Spinal cord (tissue), 10 donors: ENCODE measurements around the gene CD8B. TPM values are rescaled to one million over a fixed set of nuclear protein-coding genes. Genes with fewer than 3 reads are reported as not detected.
"Not testable (repeated sequence)": the region's sequence is repeated elsewhere in the genome, so short reads cannot be mapped to it uniquely, and the experiment has no call there.

Experiments
- DNase-seq, 6 donors: peaks; one replicate each; pipeline versions ENCODE4 v3.0.0 to v3.0.0-alpha.2; 2013 to 2015; ENCODE audit warnings: low spot score in 6 of 6, low read depth in 4 of 6
- H3K27ac ChIP-seq: one replicate; pipeline ENCODE4 v1.5.1; 2013; ENCODE audit warnings: low read depth, low read length, control low read depth
- H3K27me3 ChIP-seq: one replicate; pipeline ENCODE4 v1.6.1; 2013; ENCODE audit warnings: low read length; ENCODE audit not compliant: control insufficient read depth, insufficient read depth
- H3K36me3 ChIP-seq: one replicate; pipeline ENCODE4 v1.6.1; 2013; ENCODE audit warnings: low read length; ENCODE audit not compliant: control insufficient read depth, insufficient read depth
- H3K4me1 ChIP-seq: one replicate; pipeline ENCODE4 v1.6.1; 2013; ENCODE audit warnings: low read length; ENCODE audit not compliant: control insufficient read depth, insufficient read depth
- H3K4me3 ChIP-seq: one replicate; pipeline ENCODE4 v1.5.1; 2013; ENCODE audit warnings: low read depth, low read length, control low read depth
- H3K9me3 ChIP-seq: one replicate; pipeline ENCODE4 v1.6.1; 2013; ENCODE audit warnings: low read length; ENCODE audit not compliant: control insufficient read depth, insufficient read depth
- WGBS: methylation state at CpG from one replicate; pipeline ENCODE4 v1.1.5; 2013; ENCODE audit warnings: missing lambda C conversion rate; ENCODE audit not compliant: insufficient coverage; 5-methylcytosine and 5-hydroxymethylcytosine counted together
- polyA plus RNA-seq, 2 donors: library from polyadenylated mRNA; unstranded; fragments of 120-200 nt; gene quantifications; one replicate each; pipeline ENCODE4 v1.2.1, GENCODE V29; 2013; ENCODE audit not compliant: insufficient read length in 2 of 2
- total RNA-seq, 2 donors: library from RNA; depleted of rRNA in 1 of 2; stranded (reverse); fragments of 120-200 nt in 1 of 2; fragments of >200 nt in 1 of 2; gene quantifications; one replicate each; pipeline versions ENCODE4 v1.2.3 to v1.2.4, GENCODE V29; 2013 to 2014
- donor health status: healthy.

Gene CD8B
- total and polyA plus RNA-seq, 4 donors: 1.5 to 3.5 (median 2.5) TPM

- H3K27me3 ChIP-seq, H3K27ac ChIP-seq, H3K36me3 ChIP-seq, DNase-seq, H3K4me3 ChIP-seq, H3K9me3 ChIP-seq, H3K4me1 ChIP-seq: not testable (repeated sequence)
- no CpG with 5 or more reads among the region's 7 CpGs for WGBS
Measured at GRCh38 chr2:86837714-86838113, 24.0 kb downstream of the CD8B start.

GRCh38 chr2:86836915-86837695, 24.6 kb downstream of the CD8B start:
- not testable (repeated sequence) for H3K36me3 ChIP-seq, H3K27me3 ChIP-seq, H3K9me3 ChIP-seq, H3K4me1 ChIP-seq, H3K27ac ChIP-seq, H3K4me3 ChIP-seq
- 31% methylated on average over 5 of the region's 19 CpGs for WGBS
- peak in 1 of 6 donors; percentile 36 for DNase-seq

- no CpG with 5 or more reads among the region's 4 CpGs for WGBS
- H3K9me3 ChIP-seq, H3K4me3 ChIP-seq, H3K4me1 ChIP-seq, H3K27me3 ChIP-seq, DNase-seq, H3K36me3 ChIP-seq, H3K27ac ChIP-seq: not testable (repeated sequence)
Measured at GRCh38 chr2:86835548-86835889, 26.2 kb downstream of the CD8B start.

- no peaks in the 10 kb centered on the region for H3K36me3 ChIP-seq
- WGBS: 90% methylated on average over 2 of the region's 10 CpGs
- no peaks in the 10 kb centered on the region for H3K4me1 ChIP-seq
- no peaks in the 10 kb centered on the region for H3K27me3 ChIP-seq
- H3K4me3 ChIP-seq: no peak overlapping the region
- H3K9me3 ChIP-seq: no peaks in the 10 kb centered on the region
- no peak overlapping the region for H3K27ac ChIP-seq
- no peak for DNase-seq
Measured at GRCh38 chr2:86833315-86833714, 28.4 kb downstream of the CD8B start.

GRCh38 chr2:86832334-86833096, 29.2 kb downstream of the CD8B start:
- Histone ChIP-seq H3K4me1 (no peaks in the 10 kb centered on the region), H3K4me3 (no peak overlapping the region), H3K27ac (no peak overlapping the region), H3K9me3 (no peaks in the 10 kb centered on the region), H3K27me3 (no peaks in the 10 kb centered on the region), H3K36me3 (no peaks in the 10 kb centered on the region)
- DNase-seq: no peak
- no CpG with 5 or more reads among the region's 7 CpGs for WGBS

- DNase-seq: no peak
- WGBS: 51% methylated on average over 2 of the region's 2 CpGs
- Histone ChIP-seq H3K4me1 (no peaks in the 10 kb centered on the region), H3K4me3 (no peak overlapping the region), H3K27me3 (no peaks in the 10 kb centered on the region), H3K9me3 (no peaks in the 10 kb centered on the region), H3K27ac (no peak overlapping the region), H3K36me3 (no peaks in the 10 kb centered on the region)
Measured at GRCh38 chr2:86831537-86831936, 30.1 kb downstream of the CD8B start.

GRCh38 chr2:86826951-86827350, 34.7 kb downstream of the CD8B start:
- no peaks in the 10 kb centered on the region for H3K36me3 ChIP-seq
- WGBS: 100% methylated on average over 4 of the region's 4 CpGs
- no peaks in the 10 kb centered on the region for H3K4me1 ChIP-seq
- DNase-seq: no peak
- H3K9me3 ChIP-seq: peaks cover 2% of the 10 kb centered on the region
- no peak overlapping the region for H3K27ac ChIP-seq
- no peaks in the 10 kb centered on the region for H3K27me3 ChIP-seq
- no peak overlapping the region for H3K4me3 ChIP-seq

- Histone ChIP-seq H3K4me1 (no peaks in the 10 kb centered on the region), H3K27ac (no peak overlapping the region), H3K36me3 (no peaks in the 10 kb centered on the region), H3K9me3 (peaks cover 2% of the 10 kb centered on the region), H3K27me3 (no peaks in the 10 kb centered on the region), H3K4me3 (no peak overlapping the region)
- WGBS: 82% methylated on average over 7 of the region's 16 CpGs
- DNase-seq: no peak
Measured at GRCh38 chr2:86825693-86826381, 35.8 kb downstream of the CD8B start.

GRCh38 chr2:86825036-86825692, 36.5 kb downstream of the CD8B start:
- no peak overlapping the region for H3K4me3 ChIP-seq
- 88% methylated on average over 8 of the region's 11 CpGs for WGBS
- no peak overlapping the region for H3K27ac ChIP-seq
- DNase-seq: no peak
- H3K36me3 ChIP-seq: no peaks in the 10 kb centered on the region
- H3K27me3 ChIP-seq: no peaks in the 10 kb centered on the region
- H3K9me3 ChIP-seq: peaks cover 2% of the 10 kb centered on the region
- no peaks in the 10 kb centered on the region for H3K4me1 ChIP-seq
